SKM-1 (cell line): ENCODE data around the gene GPR142.
"Not testable (repeated sequence)": the region's sequence is repeated elsewhere in the genome, so short reads cannot be mapped to it uniquely, and the experiment has no call there.

Experiments
- DNase-seq: peaks from one replicate; lab custom pipeline; 2025; ENCODE audit not compliant: unreplicated experiment; lab: John Stamatoyannopoulos, UW

Gene GPR142

GRCh38 chr17:74390680-74391653 is 23.7 kb downstream of the GPR142 start:
- DNase-seq, result peak; percentile 21

DNA sequence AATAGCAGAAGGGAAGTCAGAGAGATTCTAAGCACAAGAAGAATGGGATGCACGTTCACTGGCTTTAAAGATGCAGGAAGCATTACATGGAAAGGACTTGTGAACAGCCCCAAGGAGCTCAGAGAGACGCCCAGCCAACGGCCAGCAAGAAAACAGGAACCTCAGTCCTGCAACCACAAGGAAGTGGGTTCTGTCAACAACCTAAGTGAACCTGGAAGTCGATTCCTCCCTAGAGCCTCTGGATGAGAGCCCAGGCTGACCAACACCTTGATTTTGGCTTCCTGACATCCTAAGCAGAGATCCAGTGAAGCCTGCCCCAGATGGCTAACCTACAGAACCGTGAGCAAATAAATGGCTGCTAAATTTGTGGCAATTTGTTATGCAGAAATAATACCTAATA is 24.5 kb downstream of the GPR142 start:
- DNase-seq, result peak; percentile 63

GRCh38 chr17:74392848-74393247 is 25.5 kb downstream of the GPR142 start:
- DNase-seq, result no peak

- DNase-seq, result no peak
Measured at GRCh38 chr17:74393346-74393942, 26.1 kb downstream of the GPR142 start.

DNA sequence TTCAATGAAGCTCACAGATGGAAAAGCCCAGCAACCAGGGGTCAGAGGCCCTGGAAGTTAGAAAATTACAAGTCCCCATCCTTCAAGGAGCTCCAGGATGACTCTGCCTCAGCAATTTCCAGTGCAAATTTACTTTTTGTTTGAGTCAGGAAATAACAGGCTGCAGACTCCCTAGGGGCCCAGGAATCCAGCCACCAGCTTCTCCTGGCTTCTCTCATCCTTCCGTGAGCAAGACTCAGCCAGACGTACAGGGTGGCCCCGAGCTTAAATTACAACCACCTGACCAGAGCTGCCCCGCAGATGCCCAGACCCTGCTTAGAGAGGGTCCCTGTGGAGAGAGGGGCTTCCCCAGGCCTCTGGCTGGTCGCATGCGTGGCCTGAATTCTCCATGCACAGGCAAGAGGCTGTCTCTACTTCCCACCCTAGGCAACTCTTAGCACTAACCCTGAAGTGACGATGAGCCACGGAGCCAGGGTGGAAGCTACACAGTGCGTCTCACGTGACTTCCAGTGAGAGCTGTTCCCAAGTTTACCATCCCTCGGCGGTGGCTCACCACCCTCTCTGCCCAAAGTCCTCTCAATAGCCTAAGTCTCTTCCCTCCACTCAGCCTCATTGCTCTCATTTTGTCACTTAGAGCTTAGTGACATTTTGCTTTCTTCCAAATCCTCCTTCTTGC is 27.1 kb downstream of the GPR142 start:
- DNase-seq, result no peak

DNA sequence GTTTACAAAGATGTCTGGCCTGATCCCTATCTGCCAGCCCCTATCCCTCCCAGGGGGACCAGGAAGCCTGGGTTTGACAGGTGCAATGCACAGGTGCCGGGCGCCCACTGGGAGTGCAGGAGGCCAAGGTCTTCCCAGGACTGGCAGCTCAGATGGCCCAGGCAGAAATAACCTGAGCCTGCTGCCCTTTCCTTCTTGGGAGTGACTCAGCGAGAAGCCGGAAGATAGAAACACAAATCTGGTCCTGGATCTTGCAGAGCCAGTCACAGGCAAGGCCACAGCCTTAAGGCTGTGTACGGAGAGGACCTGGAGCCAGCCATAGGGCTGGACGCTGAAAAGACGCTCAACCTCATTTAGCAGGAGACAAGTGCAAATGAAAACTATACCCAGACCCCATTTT is 27.7 kb downstream of the GPR142 start:
- no peak for DNase-seq

- no peak for DNase-seq
Measured at GRCh38 chr17:74396567-74396966, 29.3 kb downstream of the GPR142 start.

- no peak for DNase-seq
Measured at GRCh38 chr17:74402048-74402447, 34.7 kb downstream of the GPR142 start.

GRCh38 chr17:74403512-74404137 is 36.3 kb downstream of the GPR142 start:
- DNase-seq, result no peak

DNA sequence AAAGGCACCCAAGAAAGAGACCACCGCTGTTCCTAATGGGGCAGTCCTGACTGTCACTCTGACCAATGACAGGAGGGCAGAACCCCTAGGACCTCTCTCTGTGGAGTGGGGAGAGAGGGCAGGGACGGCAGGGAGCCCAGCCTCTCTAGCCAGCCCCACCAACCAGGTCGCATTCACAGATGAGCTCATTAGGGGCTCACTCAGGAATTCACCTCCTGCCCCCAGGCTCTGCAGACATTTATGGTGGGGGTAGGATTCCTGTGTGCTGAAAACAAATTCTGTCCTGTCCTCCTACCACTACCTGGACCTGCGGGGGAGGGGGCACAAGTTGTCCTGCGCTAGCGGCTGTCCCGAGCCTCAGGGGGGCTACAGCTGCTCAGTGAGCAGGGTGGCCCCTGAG is 36.9 kb downstream of the GPR142 start:
- no peak for DNase-seq

- DNase-seq, result no peak
Measured at GRCh38 chr17:74404789-74405188, 37.5 kb downstream of the GPR142 start.

GRCh38 chr17:74405311-74405710 is 38.0 kb downstream of the GPR142 start:
- DNase-seq, result not testable (repeated sequence)

GRCh38 chr17:74407384-74407783 is 40.1 kb downstream of the GPR142 start:
- no peak for DNase-seq

- no peak for DNase-seq
Measured at GRCh38 chr17:74408262-74408661, 41.0 kb downstream of the GPR142 start.

- DNase-seq, result no peak
Measured at GRCh38 chr17:74408815-74409214, 41.5 kb downstream of the GPR142 start.

DNA sequence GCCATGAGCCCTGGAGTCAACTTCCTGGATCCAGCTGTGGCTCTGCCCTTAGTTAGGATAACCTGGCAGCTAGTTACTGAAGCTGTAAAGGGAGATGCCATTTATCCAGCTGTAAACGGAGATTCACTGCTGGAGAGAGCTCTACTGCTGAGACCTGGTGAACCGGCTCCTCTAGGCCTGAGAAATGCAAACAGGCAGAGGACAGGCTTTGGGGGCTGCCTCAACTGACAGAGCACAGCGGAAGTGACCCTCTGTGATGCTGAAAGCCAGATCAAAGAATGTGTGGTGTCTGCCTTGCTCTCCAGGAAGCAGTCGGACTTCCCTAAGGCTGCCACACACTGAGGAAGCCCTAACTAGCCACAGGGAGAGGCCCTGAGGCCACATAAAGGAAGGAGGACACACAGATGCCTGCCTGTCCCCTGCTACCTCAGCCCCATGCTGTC is 42.7 kb downstream of the GPR142 start:
- no peak for DNase-seq

- no peak for DNase-seq
Measured at GRCh38 chr17:74412581-74412980, 45.3 kb downstream of the GPR142 start.

DNA sequence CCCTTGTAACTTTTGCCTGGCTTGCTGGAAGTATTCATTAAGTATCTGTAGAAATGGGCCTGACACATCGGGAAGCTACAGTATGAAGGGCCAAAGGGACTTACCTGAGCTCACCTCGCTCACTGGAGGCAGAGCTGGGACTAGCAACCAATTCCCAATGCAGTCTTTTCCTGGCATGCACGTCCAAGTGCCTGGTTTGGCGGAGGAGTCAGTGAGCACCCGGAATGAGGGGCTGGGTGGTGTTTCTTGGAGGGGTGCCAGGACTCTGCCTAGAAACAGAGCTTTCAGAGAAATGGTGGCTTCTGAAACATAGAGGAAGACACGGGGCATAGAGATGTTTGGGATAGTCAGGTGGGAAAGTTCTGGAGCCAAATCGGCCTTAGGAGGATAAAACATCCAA is 46.2 kb downstream of the GPR142 start:
- no peak for DNase-seq

GRCh38 chr17:74414510-74414909 is 47.2 kb downstream of the GPR142 start:
- DNase-seq, result no peak

GRCh38 chr17:74415608-74416396 is 48.5 kb downstream of the GPR142 start:
- DNase-seq, result no peak
